Stimulated activated naive B cell treated with anti-CD40 and anti-IgM and Interleukin-4, amounts not matched to agents 10 μg/mL and 1 μg/mL and 100 μg/mL, for 72 hours (primary cell): Measurements from ENCODE around the gene PRTN3.
"Not testable (repeated sequence)": the region's sequence is repeated elsewhere in the genome, so short reads cannot be mapped to it uniquely, and the experiment has no call there.

Experiments used
- ATAC-seq, 2 donors: fragments of 150-1000 bp; cut with Tn5 transposase; replicated peaks; 2 replicates each; pipeline ENCODE4 v1.10.0; 2021; ENCODE audit warnings: moderate library complexity in 1 of 2
- DNase-seq: peaks from one replicate; pipeline ENCODE4 v3.0.0; 2021
- H3K27ac Mint-ChIP-seq: one replicate; pipeline ENCODE4 v1.8.0; 2022; ENCODE audit warnings: mild to moderate bottlenecking, mixed read lengths
- H3K27me3 Mint-ChIP-seq, 2 donors: one replicate each; pipeline ENCODE4 v1.8.0; 2022; ENCODE audit warnings: mixed read lengths in 2 of 2
- H3K36me3 Mint-ChIP-seq, 2 donors: one replicate each; pipeline ENCODE4 v1.8.0; 2022; ENCODE audit warnings: mixed read lengths in 2 of 2, mild to moderate bottlenecking in 1 of 2
- H3K4me1 Mint-ChIP-seq, 2 donors: one replicate each; pipeline ENCODE4 v1.8.0; 2022; ENCODE audit warnings: mixed read lengths in 2 of 2, mild to moderate bottlenecking in 1 of 2
- H3K4me3 Mint-ChIP-seq, 2 donors: one replicate each; pipeline ENCODE4 v1.8.0; 2022; ENCODE audit warnings: mild to moderate bottlenecking in 2 of 2, mixed read lengths in 2 of 2, moderate library complexity in 1 of 2
- H3K9me3 Mint-ChIP-seq, 2 donors: one replicate each; pipeline ENCODE4 v1.8.0; 2022; ENCODE audit warnings: mixed read lengths in 2 of 2, mild to moderate bottlenecking in 1 of 2

The PRTN3 gene

DNA sequence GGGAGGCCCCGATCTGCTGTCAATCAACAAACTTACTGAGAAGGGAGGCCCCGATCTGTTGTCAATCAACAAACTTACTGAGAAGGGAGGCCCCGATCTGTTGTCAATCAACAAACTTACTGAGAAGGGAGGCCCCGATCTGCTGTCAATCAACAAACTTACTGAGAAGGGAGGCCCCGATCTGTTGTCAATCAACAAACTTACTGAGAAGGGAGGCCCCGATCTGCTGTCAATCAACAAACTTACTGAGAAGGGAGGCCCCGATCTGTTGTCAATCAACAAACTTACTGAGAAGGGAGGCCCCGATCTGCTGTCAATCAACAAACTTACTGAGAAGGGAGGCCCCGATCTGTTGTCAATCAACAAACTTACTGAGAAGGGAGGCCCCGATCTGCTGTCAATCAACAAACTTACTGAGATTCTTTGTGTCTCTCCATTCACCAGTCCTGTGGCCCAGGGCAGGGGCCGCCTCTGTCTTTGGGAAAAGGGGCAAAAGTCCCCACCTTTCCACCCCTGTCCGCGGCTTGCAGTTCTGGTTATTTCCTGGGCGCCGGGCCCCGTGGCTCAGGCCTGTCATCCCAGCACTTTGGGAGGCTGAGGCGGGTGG lies 12.9 kb downstream of the PRTN3 start:
- peaks cover 20 to 44% of the 10 kb centered on the region in 2 donors for H3K27me3 Mint-ChIP-seq
- H3K9me3 Mint-ChIP-seq, H3K27ac Mint-ChIP-seq, H3K36me3 Mint-ChIP-seq, ATAC-seq, DNase-seq, H3K4me3 Mint-ChIP-seq, H3K4me1 Mint-ChIP-seq: not testable (repeated sequence)

- H3K36me3 Mint-ChIP-seq = no peaks in the 10 kb centered on the region
- H3K9me3 Mint-ChIP-seq = peaks cover 0 to 1% of the 10 kb centered on the region in 2 donors
- ATAC-seq (no peak), DNase-seq (no peak)
- no peak overlapping the region for H3K27ac Mint-ChIP-seq
- peaks cover 0 to 1% of the 10 kb centered on the region in 2 donors for H3K4me1 Mint-ChIP-seq
- peaks cover 20 to 45% of the 10 kb centered on the region in 2 donors for H3K27me3 Mint-ChIP-seq
- no peak overlapping the region for H3K4me3 Mint-ChIP-seq
These were observed 13.8 kb downstream of the PRTN3 start for GRCh38 chr19:854549-854948.

DNA sequence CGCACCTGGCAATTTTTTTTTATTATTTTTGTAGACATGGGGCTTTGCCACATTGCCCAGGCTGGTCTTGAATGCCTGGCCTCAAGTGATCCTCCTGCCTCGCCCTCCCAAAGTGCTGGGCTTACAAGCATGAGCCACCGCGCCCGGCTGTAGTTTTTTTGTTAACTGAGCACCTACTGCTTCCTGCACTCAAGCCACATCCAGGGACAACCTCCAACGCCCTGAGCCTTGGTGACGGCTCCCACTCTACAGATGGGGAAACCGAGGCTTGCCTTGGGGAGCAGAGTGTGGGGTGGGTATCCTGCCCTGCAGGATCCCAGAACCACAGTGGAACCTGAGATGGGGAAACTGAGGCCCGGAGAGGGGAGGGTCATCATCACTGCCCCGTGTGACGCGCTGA lies 14.3 kb downstream of the PRTN3 start:
- DNase-seq = no peak
- H3K27me3 Mint-ChIP-seq = peaks cover 20 to 46% of the 10 kb centered on the region in 2 donors
- no peak overlapping the region for H3K4me3 Mint-ChIP-seq
- H3K4me1 Mint-ChIP-seq = peaks cover 0 to 7% of the 10 kb centered on the region in 2 donors
- no peak overlapping the region for H3K27ac Mint-ChIP-seq
- no peaks in the 10 kb centered on the region for H3K36me3 Mint-ChIP-seq
- peaks cover 0 to 1% of the 10 kb centered on the region in 2 donors for H3K9me3 Mint-ChIP-seq
- no peak for ATAC-seq

DNA sequence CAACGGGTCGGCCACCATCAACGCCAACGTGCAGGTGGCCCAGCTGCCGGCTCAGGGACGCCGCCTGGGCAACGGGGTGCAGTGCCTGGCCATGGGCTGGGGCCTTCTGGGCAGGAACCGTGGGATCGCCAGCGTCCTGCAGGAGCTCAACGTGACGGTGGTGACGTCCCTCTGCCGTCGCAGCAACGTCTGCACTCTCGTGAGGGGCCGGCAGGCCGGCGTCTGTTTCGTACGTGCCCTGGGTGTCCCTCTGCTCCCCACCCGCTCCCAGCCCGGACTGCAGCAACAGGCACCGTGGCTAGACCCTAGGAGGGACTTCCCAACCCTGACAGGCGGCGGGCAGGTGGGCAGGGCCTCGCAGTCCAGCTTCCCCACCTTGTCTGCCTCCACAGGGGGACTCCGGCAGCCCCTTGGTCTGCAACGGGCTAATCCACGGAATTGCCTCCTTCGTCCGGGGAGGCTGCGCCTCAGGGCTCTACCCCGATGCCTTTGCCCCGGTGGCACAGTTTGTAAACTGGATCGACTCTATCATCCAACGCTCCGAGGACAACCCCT lies 14.8 kb downstream of the PRTN3 start:
- ATAC-seq = no peak
- no peak overlapping the region for H3K27ac Mint-ChIP-seq

GRCh38 chr19:858284-858683 lies 17.5 kb downstream of the PRTN3 start:
- H3K4me1 Mint-ChIP-seq = peaks cover 6 to 17% of the 10 kb centered on the region in 2 donors
- no peak overlapping the region for H3K4me3 Mint-ChIP-seq
- H3K36me3 Mint-ChIP-seq = no peaks in the 10 kb centered on the region
- peaks cover 11 to 34% of the 10 kb centered on the region in 2 donors for H3K27me3 Mint-ChIP-seq
- no peak for DNase-seq
- no peak overlapping the region for H3K27ac Mint-ChIP-seq
- peaks cover 0 to 1% of the 10 kb centered on the region in 2 donors for H3K9me3 Mint-ChIP-seq
- ATAC-seq = no peak

More for the DNA sequence above, 14.8 kb downstream of the PRTN3 start:
- no peak for DNase-seq
- no peaks in the 10 kb centered on the region for H3K36me3 Mint-ChIP-seq
- H3K9me3 Mint-ChIP-seq = peaks cover 0 to 1% of the 10 kb centered on the region in 2 donors
- H3K4me3 Mint-ChIP-seq = no peak overlapping the region
- H3K27me3 Mint-ChIP-seq = peaks cover 16 to 42% of the 10 kb centered on the region in 2 donors
- peaks cover 0 to 7% of the 10 kb centered on the region in 2 donors for H3K4me1 Mint-ChIP-seq

DNA sequence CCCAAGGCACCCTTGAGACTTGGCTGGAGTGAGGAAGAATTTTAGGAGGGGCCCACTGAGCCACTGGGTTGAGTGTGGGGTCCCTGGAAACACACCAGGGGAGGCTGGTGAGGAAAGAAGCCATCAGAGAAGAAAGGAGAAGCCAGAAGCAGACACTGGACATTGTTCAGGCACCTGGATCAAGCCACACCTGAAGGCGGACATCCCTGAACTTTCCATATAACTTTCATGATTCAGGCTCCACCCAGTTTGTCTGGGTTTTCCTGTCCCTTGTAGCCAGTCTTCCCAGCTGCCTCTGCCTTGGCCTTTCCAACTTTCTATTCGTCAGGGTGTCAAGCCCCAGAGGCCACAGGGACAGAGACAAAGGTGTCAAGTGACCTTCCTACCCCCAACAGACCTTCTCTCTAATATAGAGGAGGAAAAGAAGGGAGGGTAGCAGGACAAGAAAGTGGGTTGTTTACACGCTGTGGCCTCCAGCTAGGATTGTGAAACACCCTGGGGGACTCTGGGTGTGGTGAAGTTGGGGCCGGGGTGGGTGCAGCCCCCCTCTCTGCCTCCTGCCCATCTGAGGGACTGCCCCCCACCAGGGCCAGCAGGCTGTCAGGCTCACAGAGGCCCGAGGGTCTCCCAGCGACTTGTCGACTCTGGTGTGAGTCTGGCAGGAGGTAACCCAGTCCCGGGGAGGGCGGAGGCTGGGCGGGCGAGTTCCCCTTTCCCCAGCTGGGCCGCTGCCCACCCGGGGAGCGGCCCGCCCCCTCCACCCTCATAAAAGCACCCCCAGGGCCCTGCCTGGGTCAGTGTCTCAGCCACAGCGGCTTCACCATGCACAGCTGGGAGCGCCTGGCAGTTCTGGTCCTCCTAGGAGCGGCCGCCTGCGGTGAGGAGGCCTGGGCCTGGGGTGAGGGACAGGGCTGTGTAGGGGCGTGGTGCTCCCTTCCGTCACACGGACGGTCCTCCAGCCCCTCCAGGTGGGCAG lies 18.4 kb downstream of the PRTN3 start, which contains the start of gene CFD:
Gene CFD (plus strand): TSS at position 797 of the 976 bp plus-strand sequence. CDS start 26 bp downstream, at position 823.
- Mint-ChIP-seq H3K27ac (no peak within 1 kb of the TSS), H3K4me3 (peak within 1 kb of the TSS; percentile 67 to 72), H3K4me1 (peaks cover 10 to 26% of the 10 kb centered on the region in 2 donors), H3K27me3 (peaks cover 11 to 34% of the 10 kb centered on the region in 2 donors), H3K9me3 (peaks cover 0 to 1% of the 10 kb centered on the region in 2 donors), H3K36me3 (no peaks in the 10 kb centered on the region)
- ATAC-seq (no peak), DNase-seq (no peak)

GRCh38 chr19:861141-861755 lies 20.4 kb downstream of the PRTN3 start:
- Mint-ChIP-seq H3K36me3 (peaks cover 0 to 4% of the 10 kb centered on the region in 2 donors), H3K4me3 (peak overlapping the region; percentile 33 to 57), H3K9me3 (peaks cover 0 to 1% of the 10 kb centered on the region in 2 donors), H3K27me3 (peaks cover 11 to 34% of the 10 kb centered on the region in 2 donors), H3K4me1 (peaks cover 10 to 27% of the 10 kb centered on the region in 2 donors), H3K27ac (peak overlapping the region; percentile 37)
- no peak for DNase-seq
- no peak for ATAC-seq

DNA sequence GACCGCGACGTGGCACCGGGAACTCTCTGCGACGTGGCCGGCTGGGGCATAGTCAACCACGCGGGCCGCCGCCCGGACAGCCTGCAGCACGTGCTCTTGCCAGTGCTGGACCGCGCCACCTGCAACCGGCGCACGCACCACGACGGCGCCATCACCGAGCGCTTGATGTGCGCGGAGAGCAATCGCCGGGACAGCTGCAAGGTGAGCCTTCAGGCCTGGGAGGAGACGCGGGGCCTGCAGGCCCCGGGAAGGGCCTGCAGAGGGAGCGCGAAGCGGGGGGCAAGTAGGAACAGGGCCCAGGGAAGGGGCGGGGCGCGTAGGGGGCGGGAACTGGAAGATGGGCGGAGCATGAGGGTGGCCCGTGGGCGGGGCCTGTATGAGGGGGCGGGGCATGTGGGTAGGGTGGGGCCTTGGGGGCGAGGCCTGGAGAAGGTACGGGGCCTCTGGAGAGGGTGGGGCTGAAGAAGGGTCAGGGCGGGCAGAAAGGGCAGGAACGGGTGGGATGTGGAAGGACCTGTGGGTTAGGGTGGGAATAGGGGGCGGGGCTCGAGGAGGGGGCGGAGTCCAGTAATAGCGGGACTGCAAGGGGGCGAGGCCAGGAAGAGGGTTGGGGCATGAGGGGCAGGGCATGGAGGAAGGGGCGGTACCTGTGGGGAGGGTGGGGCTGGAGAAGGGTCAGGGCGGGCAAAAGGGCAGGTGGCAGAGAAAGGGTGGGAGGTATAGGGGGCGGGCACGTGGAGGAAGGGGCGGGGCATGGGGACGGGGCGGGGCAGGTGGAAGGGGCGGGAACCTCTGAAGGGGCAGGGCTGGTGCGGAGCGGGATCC lies 21.2 kb downstream of the PRTN3 start:
- Mint-ChIP-seq H3K27ac (peak overlapping the region; percentile 77), H3K9me3 (peaks cover 0 to 1% of the 10 kb centered on the region in 2 donors), H3K4me3 (peak overlapping the region; percentile 67 to 70), H3K36me3 (peaks cover 0 to 4% of the 10 kb centered on the region in 2 donors), H3K4me1 (peaks cover 10 to 27% of the 10 kb centered on the region in 2 donors), H3K27me3 (peaks cover 11 to 34% of the 10 kb centered on the region in 2 donors)
- ATAC-seq = peak; percentile 26 to 33
- no peak for DNase-seq

GRCh38 chr19:862581-863314 lies 21.9 kb downstream of the PRTN3 start:
- DNase-seq (peak; percentile 54), ATAC-seq (peak; percentile 52 to 59)
- Mint-ChIP-seq H3K4me1 (peaks cover 10 to 32% of the 10 kb centered on the region in 2 donors), H3K9me3 (no peaks in the 10 kb centered on the region), H3K4me3 (peak overlapping the region; percentile 70 to 74), H3K27me3 (peaks cover 11 to 30% of the 10 kb centered on the region in 2 donors), H3K36me3 (peaks cover 6 to 10% of the 10 kb centered on the region in 2 donors), H3K27ac (peak overlapping the region; percentile 86)

DNA sequence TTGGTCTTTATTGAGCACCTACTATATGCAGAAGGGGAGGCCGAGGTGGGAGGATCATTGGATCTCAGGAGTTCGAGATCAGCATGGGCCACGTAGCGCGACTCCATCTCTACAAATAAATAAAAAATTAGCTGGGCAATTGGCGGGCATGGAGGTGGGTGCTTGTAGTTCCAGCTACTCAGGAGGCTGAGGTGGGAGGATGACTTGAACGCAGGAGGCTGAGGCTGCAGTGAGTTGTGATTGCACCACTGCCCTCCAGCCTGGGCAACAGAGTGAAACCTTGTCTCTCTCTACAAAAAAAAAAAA lies 22.5 kb downstream of the PRTN3 start:
- no peak for DNase-seq
- H3K9me3 Mint-ChIP-seq = no peaks in the 10 kb centered on the region
- H3K27ac Mint-ChIP-seq = peak overlapping the region; percentile 86
- no peak for ATAC-seq
- H3K4me1 Mint-ChIP-seq = peaks cover 10 to 32% of the 10 kb centered on the region in 2 donors
- H3K27me3 Mint-ChIP-seq = peaks cover 10 to 25% of the 10 kb centered on the region in 2 donors
- H3K36me3 Mint-ChIP-seq = peaks cover 9 to 11% of the 10 kb centered on the region in 2 donors
- H3K4me3 Mint-ChIP-seq = peak overlapping the region; percentile 64 to 74

DNA sequence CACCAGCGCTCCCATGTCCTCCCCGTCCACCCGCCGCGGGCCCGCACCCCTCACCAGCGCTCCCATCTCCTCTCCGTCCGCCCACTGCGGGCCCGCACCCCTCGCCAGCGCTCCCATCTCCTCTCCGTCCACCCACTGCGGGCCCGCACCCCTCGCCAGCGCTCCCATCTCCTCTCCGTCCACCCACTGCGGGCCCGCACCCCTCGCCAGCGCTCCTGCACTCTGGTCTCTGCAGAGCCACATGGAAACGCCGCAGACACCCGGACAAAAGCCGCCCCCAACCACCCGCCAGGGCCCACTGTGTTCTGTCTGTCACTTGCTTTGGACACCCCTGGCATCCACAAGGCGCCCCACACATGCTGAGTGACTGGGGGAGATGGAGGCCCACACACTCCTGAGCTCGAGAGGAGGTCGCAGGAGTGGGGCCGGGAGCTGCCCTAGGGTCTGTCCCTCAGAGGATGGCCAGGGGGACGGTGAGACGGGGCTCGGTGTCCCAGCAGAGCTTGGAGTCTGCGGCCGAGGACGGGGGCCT lies 26.0 kb downstream of the PRTN3 start:
- peaks cover 0 to 1% of the 10 kb centered on the region in 2 donors for H3K9me3 Mint-ChIP-seq
- H3K27ac Mint-ChIP-seq = no peak overlapping the region
- no peak for ATAC-seq
- peaks cover 5 to 8% of the 10 kb centered on the region in 2 donors for H3K27me3 Mint-ChIP-seq
- no peak for DNase-seq
- no peak overlapping the region for H3K4me3 Mint-ChIP-seq
- H3K4me1 Mint-ChIP-seq = peaks cover 12 to 25% of the 10 kb centered on the region in 2 donors
- H3K36me3 Mint-ChIP-seq = peaks cover 32 to 39% of the 10 kb centered on the region in 2 donors

GRCh38 chr19:867301-867793 lies 26.5 kb downstream of the PRTN3 start:
- DNase-seq (no peak), ATAC-seq (no peak)
- Mint-ChIP-seq H3K27ac (peak overlapping the region; percentile 60), H3K36me3 (peaks cover 36 to 41% of the 10 kb centered on the region in 2 donors), H3K4me3 (no peak overlapping the region), H3K4me1 (peaks cover 16 to 28% of the 10 kb centered on the region in 2 donors), H3K9me3 (peaks cover 0 to 1% of the 10 kb centered on the region in 2 donors), H3K27me3 (peaks cover 5 to 7% of the 10 kb centered on the region in 2 donors)
